Measurements from ENCODE around the gene TM9SF4.
"Not testable (repeated sequence)": the region's sequence is repeated elsewhere in the genome, so short reads cannot be mapped to it uniquely, and the experiment has no call there.

TM9SF4 gene

GRCh38 chr20:32192698-32193097 lies 83.2 kb downstream of the TM9SF4 start:
- FAIRE-seq: no peak

- not testable (repeated sequence) for FAIRE-seq
Measured at GRCh38 chr20:32193336-32193735, 83.8 kb downstream of the TM9SF4 start.

- no peak for FAIRE-seq
Measured at GRCh38 chr20:32193996-32194395, 84.5 kb downstream of the TM9SF4 start.

GRCh38 chr20:32195581-32195980 lies 86.1 kb downstream of the TM9SF4 start:
- FAIRE-seq: no peak

DNA sequence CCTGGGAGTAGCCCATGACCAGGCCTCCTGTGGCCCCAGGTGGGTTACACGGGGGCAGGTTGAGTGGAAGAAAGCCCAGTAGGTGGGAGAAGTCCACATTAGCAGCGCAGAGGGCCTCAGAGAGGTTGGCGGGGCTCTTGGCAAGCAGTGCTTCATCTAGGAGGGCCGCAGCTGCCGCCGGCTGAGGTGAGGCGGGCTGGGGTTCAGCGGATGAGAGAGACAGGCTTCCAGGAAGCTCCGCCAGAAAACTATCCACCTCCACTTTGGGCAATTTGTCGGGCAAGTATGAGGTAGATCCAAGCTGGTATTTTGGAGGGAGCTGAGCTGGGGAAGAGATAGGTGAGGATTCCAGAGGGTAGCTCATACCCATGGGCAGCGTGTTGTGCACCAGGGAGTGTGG lies 87.1 kb downstream of the TM9SF4 start:
- FAIRE-seq: not testable (repeated sequence)

- not testable (repeated sequence) for FAIRE-seq
Measured at GRCh38 chr20:32197136-32197535, 87.6 kb downstream of the TM9SF4 start.

GRCh38 chr20:32199006-32199405 lies 89.5 kb downstream of the TM9SF4 start:
- FAIRE-seq: no peak

GRCh38 chr20:32201296-32201976 lies 91.9 kb downstream of the TM9SF4 start:
- FAIRE-seq: no peak

- FAIRE-seq: no peak
Measured at GRCh38 chr20:32201977-32202363, 92.5 kb downstream of the TM9SF4 start.

- no peak for FAIRE-seq
Measured at GRCh38 chr20:32203356-32204204, 94.1 kb downstream of the TM9SF4 start.

- FAIRE-seq: no peak
Measured at GRCh38 chr20:32204205-32205109, 94.9 kb downstream of the TM9SF4 start.

DNA sequence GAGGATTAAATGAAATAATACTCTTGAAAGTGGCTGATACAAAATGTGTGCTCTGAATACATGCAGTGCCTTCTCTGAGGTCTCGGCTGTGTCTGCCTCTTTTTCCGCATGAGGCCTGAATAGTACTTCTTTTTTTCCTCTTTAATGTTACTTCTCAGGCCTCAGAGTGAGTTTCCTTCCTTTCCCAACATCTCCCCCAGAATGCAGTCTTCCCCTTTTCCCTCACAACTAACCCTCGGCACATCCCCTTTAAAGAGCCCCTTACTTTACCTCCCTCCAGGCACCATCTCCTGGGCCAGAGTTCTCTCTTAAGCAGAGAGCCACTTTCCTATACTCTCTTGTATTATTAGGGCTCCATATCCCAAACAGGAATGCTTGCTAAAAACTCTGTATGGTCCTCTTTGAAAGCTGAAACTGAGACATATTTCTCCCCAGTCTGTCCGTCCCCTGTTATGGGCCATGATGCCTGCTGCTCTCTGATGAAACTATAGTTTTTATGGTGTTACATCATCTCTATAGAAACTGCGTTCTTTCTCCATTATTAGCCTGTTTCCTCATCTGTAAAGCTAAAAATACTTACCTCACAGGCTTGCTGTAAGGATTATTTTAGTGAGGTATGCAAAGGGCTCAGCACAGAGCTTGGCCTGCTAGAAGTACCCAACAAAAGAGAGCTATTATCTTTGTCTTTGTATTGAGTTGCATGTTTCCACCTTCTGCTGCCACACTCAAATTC lies 95.8 kb downstream of the TM9SF4 start:
- no peak for FAIRE-seq

GRCh38 chr20:32205843-32206759 lies 96.6 kb downstream of the TM9SF4 start:
- no peak for FAIRE-seq

DNA sequence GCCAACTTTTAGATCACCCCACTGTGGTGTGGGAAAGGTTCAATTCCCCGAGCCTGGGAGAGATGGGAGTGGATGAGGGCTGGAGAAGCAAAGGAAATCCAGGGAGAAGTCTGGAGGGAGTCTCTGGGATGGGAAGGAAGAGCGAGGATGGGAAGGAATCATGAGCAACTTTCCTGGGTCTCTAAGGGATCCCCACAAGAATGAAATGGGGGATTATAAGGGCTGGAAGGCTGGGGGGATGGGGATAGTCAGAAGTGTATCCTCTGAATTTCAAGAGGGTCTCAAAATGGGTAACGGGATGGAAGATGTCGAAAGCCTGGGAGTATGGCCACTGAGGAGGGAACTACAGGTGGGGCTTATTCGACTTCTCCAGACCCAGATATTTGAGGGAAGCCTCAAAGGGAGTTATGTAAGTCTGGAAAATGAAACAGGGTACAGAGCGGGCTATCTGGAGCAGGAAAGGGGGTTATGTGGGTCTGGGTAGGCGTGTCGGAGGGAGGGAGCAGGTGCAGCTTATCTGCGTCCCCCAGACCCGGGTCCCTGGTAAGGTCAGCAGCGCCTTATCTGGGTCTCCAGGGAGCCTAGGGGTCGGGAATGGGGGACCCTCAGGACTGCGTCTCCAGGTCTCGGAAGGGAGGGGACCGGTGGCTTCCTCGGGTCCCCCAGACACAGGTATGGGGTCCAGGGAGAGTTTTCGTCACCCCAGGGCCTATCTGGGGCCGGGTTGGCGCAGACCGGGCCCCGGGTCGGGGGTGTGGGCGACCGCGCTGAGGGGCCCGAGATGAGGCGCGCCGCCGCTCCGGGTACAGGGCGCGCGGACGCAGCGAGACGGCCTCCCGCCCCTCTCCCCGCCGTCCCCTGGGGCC lies 97.5 kb downstream of the TM9SF4 start:
- FAIRE-seq: no peak

DNA sequence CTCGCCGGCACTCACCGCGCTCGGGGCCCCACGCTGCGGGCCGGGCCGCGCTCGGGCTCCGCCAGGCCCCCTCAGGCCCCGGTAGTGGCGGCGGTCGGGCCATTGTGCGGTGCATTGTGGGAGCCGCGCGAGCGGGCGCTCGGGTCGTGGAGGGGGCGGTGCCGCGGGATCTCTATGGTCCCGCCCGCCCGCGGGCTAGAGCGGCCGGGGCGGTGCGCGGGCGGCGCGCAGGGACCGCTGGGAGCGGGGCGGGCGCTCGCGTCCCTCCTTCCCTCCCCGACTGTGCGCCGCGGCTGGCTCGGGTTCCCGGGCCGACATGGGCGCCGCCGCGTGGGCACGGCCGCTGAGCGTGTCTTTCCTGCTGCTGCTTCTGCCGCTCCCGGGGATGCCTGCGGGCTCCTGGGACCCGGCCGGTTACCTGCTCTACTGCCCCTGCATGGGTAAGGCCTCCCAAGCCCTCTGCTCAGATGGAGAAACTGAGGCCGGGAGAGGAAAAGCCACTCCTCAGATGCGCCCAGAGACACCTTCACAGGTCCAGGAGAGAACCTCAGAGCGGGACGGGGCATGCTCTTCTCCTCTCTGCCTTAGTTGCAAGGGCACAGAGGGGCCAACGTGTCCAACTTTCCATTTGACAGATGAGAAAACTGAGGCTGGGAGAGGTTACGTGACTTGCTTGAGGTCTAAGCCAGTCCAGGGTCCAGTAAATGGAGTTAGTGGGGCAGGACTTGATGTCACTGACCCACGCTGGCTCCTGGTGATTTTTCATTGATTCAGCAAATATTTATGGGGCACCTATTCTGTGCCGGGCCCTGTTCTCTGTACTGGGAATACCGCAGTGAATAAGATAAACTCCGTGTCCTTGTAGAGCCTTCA lies 98.3 kb downstream of the TM9SF4 start, which contains the start of the genes PLAGL2 and POFUT1:
TSS of gene PLAGL2 (minus strand) at position 118 of the 873 bp plus-strand sequence. CDS start 5,565 bp downstream, outside the sequence.
TSS of gene POFUT1 (plus strand) at position 255 of the 873 bp plus-strand sequence. CDS start at position 317, 62 bp downstream.
- FAIRE-seq: no peak

DNA sequence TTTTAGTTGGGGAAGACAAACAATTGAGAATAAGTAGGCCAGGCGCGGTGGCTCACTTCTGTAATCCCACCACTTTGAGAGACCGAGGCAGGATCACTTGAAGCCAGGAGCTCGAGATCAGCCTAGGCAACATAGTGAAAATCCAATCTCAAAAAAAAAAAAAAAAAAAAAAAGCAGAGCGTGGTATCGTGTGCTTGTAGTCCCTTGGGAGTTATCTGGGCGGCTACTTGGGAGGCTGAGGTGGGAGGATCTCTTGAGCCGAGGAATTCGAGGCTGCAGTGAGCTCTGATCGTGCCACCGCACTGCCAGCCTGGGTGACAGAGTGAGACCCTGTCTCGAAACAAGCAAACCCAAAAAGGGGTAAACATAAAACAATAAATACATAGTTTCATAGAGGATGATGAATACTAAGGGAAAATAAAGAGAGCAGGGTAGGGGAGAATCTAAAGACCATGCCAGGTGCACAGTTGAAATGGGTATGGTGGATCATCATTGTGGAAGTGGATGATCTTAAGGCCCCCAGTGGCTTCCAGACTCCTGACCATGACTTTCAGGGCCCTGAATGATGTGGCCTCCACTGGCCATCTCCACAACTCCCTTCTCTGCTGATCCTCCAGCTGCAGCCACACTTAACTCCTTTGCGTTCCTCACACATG lies 99.1 kb downstream of the TM9SF4 start:
- no peak for FAIRE-seq

GRCh38 chr20:32209850-32210605 lies 100.5 kb downstream of the TM9SF4 start:
- no peak for FAIRE-seq

- no peak for FAIRE-seq
Measured at GRCh38 chr20:32213870-32214269, 104.4 kb downstream of the TM9SF4 start.

Data from TTC549 (cell line).